ENCODE measurements around the gene LCK.

DNA sequence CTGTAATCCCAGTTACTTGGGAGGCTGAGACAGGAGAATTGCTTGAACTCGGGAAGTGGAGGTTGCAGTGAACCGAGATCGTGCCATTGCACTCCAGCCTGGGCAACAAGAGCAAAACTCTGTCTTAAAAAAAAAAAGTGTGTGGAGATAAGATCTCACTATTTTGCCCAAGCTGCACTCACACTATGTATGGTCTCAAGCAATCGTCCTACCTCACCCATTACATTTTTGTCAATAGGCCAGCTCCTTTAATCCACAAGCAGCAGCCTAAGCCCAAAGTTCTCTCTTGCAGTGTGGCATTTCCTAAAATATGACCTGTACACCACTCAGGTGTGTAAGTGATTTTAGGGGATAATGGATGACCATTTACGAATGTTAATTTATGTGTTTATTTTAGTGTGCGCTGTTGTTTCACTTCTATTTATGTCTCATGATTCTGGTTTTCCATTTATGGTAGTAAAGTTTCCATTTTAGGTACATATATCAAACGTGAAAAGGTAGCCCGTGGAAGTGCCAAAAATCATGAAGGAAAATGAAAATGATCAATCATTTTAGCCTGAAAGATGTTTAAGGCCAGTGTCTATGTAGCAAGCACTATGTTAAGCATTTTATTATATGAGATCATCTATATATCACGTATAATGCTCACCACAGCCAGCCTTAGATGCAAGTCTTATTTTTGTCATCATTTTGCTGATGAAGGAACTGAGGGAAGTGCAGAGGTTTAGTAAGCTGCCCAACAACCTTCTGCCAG, 5.6 kb downstream of the LCK start:
- TF ChIP-seq, protein P1, sequence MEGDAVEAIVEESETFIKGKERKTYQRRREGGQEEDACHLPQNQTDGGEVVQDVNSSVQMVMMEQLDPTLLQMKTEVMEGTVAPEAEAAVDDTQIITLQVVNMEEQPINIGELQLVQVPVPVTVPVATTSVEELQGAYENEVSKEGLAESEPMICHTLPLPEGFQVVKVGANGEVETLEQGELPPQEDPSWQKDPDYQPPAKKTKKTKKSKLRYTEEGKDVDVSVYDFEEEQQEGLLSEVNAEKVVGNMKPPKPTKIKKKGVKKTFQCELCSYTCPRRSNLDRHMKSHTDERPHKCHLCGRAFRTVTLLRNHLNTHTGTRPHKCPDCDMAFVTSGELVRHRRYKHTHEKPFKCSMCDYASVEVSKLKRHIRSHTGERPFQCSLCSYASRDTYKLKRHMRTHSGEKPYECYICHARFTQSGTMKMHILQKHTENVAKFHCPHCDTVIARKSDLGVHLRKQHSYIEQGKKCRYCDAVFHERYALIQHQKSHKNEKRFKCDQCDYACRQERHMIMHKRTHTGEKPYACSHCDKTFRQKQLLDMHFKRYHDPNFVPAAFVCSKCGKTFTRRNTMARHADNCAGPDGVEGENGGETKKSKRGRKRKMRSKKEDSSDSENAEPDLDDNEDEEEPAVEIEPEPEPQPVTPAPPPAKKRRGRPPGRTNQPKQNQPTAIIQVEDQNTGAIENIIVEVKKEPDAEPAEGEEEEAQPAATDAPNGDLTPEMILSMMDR (IDR thresholded peaks at IDR 0.05; ENCODE audit: low read length): no peak
- no peak for TF ChIP-seq EZH2phosphoT487 (IDR thresholded peaks at IDR 0.05; ENCODE audit: low read length)

Data from MM.1S (cell line).